ENCODE results near the gene TM2D3. TPM values are rescaled to one million over a fixed set of nuclear protein-coding genes. Genes with fewer than 3 reads are reported as not detected.

Gene TM2D3
- total and polyA plus RNA-seq, 10 donors, result 33.6 to 97.4 (median 52.5) TPM

DNA sequence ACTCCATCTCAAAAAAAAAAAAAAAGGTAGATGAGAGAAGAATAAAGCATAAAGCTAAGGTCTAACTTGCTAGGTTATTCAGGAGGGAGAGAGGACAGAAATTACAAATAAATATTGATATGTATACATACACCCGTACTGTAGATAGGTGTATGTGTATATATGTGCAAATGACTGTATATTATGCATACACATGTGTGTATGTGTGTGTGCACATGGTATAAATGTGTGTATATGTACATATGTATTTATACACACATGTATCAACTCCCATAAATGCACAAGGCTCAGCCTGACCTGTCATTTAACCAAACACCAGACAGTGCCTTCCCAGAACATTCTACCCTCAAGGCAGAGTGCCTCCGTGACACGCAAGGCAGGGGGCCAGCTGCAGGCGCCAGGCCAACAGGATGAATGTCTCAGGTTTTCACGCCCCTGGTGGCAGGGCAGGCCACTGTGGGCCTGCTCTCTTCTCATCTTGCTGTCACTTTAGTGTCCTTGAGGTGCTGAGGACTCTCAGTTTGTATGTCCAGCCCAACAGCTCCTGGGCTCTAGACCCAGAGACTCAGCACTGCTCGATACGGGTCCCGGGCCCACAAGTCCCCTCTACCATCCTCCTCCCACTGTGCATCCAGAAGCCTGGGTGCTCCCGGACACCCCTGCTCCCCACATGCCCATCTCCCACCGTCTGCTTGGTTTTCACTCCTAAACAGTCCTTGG lies 40.4 kb downstream of the TM2D3 start:
- no peaks in the 10 kb centered on the region for H3K9me3 ChIP-seq
- no peak overlapping the region for H3K27ac ChIP-seq
- DNase-seq, result no peak
- no peak overlapping the region for H3K4me3 ChIP-seq
- TF ChIP-seq POLR2A (IDR thresholded peaks at IDR 0.05) (no peak), POLR2AphosphoS5 (IDR thresholded peaks at IDR 0.05) (no peak)
- TF ChIP-seq, protein P1, sequence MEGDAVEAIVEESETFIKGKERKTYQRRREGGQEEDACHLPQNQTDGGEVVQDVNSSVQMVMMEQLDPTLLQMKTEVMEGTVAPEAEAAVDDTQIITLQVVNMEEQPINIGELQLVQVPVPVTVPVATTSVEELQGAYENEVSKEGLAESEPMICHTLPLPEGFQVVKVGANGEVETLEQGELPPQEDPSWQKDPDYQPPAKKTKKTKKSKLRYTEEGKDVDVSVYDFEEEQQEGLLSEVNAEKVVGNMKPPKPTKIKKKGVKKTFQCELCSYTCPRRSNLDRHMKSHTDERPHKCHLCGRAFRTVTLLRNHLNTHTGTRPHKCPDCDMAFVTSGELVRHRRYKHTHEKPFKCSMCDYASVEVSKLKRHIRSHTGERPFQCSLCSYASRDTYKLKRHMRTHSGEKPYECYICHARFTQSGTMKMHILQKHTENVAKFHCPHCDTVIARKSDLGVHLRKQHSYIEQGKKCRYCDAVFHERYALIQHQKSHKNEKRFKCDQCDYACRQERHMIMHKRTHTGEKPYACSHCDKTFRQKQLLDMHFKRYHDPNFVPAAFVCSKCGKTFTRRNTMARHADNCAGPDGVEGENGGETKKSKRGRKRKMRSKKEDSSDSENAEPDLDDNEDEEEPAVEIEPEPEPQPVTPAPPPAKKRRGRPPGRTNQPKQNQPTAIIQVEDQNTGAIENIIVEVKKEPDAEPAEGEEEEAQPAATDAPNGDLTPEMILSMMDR (IDR thresholded peaks at IDR 0.05 in 8 of 11, conservative IDR thresholded peaks at IDR 0.05 in 3 of 11), result no peak
- intact Hi-C loops (cut with DNase I; ENCODE audit: low total_unique reads), result no loop called here
- H3K27me3 ChIP-seq (replicated peaks in 1 of 7), result no peaks in the 10 kb centered on the region
- WGBS, 5 donors, result 90 to 97% (median 92%) methylated on average over 10 of the region's 10 CpGs
- H3K4me1 ChIP-seq, result peaks cover 0 to 15% (median 7%) of the 10 kb centered on the region in 6 donors
- H3K36me3 ChIP-seq, result no peaks in the 10 kb centered on the region

DNA sequence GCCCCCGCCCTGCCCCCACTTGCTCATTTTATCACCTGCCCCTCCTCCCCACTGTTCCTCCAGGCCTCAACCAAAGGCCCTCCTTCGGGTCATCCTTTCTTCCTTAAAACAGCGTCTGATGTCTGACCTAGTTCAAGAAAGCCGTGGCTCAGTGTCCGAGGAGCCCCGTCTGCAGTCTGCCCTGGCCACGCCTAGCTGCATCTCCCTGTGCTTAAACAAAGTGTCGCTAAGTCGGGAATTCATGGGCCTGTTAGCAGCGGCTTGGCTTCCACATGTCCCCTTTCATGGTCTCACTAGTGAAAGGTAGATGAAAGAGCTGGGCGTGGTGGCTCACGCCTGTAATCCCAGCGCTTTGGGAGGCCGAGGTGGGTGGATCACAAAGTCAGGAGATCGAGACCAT lies 41.2 kb downstream of the TM2D3 start:
- 90 to 97% (median 91%) methylated on average over 15 of the region's 15 CpGs for WGBS, 5 donors
- TF ChIP-seq POLR2AphosphoS5 (IDR thresholded peaks at IDR 0.05) (no peak), POLR2A (IDR thresholded peaks at IDR 0.05) (no peak)
- TF ChIP-seq, protein P1 (IDR thresholded peaks at IDR 0.05 in 8 of 11, conservative IDR thresholded peaks at IDR 0.05 in 3 of 11), result no peak

DNA sequence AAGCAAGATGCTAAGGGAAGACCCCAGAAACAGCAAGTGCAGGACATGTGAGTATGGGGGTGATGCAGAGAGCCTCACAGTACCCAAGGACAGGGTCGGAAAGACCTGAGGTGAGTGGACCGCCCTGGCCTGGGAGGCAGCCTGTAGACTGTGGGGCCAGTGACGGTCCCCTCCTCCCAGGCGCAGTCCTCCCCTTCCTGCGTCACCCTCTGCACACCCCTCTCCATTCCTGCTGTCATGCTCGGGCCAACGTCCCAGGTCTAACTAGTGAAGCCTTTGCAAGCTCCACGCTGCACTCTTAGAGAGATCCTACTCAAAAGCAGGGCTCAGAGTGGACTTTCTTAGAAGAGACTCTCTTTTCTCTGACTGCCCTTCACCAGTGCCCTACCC lies 41.6 kb downstream of the TM2D3 start:
- TF ChIP-seq POLR2AphosphoS5 (IDR thresholded peaks at IDR 0.05), result no peak
- no peak for TF ChIP-seq POLR2A (IDR thresholded peaks at IDR 0.05)
- TF ChIP-seq, protein P1 (IDR thresholded peaks at IDR 0.05 in 8 of 11, conservative IDR thresholded peaks at IDR 0.05 in 3 of 11), result no peak
- no peaks in the 10 kb centered on the region for H3K9me3 ChIP-seq
- no peaks in the 10 kb centered on the region for H3K36me3 ChIP-seq
- peaks cover 0 to 6% (median 3%) of the 10 kb centered on the region in 6 donors for H3K4me1 ChIP-seq
- no peak overlapping the region for H3K4me3 ChIP-seq
- H3K27ac ChIP-seq, result no peak overlapping the region
- intact Hi-C loops (cut with DNase I; ENCODE audit: low total_unique reads), result no loop called here
- DNase-seq, result no peak
- H3K27me3 ChIP-seq (replicated peaks in 1 of 7), result peaks cover 0 to 3% (median 0%) of the 10 kb centered on the region in 7 donors
- WGBS, 5 donors, result 84 to 95% (median 92%) methylated on average over 7 to 8 of the region's 8 CpGs

More for the DNA sequence above, 41.2 kb downstream of the TM2D3 start:
- intact Hi-C loops (cut with DNase I; ENCODE audit: low total_unique reads), result no loop called here
- DNase-seq, result no peak
- Histone ChIP-seq H3K9me3 (no peaks in the 10 kb centered on the region), H3K36me3 (no peaks in the 10 kb centered on the region), H3K4me3 (no peak overlapping the region), H3K4me1 (peaks cover 0 to 10% (median 7%) of the 10 kb centered on the region in 6 donors), H3K27me3 (replicated peaks in 1 of 7) (no peaks in the 10 kb centered on the region), H3K27ac (no peak overlapping the region)

GRCh38 chr15:101609742-101610610 lies 42.2 kb downstream of the TM2D3 start:
- Histone ChIP-seq H3K27me3 (replicated peaks in 1 of 7) (peaks cover 0 to 4% (median 0%) of the 10 kb centered on the region in 7 donors), H3K27ac (no peak overlapping the region), H3K9me3 (peaks cover 0 to 1% (median 0%) of the 10 kb centered on the region in 8 donors), H3K4me1 (no peaks in the 10 kb centered on the region), H3K4me3 (no peak overlapping the region), H3K36me3 (no peaks in the 10 kb centered on the region)
- WGBS, 5 donors, result 88 to 91% (median 89%) methylated on average over 21 to 23 of the region's 23 CpGs
- intact Hi-C loops (cut with DNase I; ENCODE audit: low total_unique reads), result no loop called here
- no peak for DNase-seq
- TF ChIP-seq POLR2AphosphoS5 (IDR thresholded peaks at IDR 0.05) (no peak), POLR2A (IDR thresholded peaks at IDR 0.05) (no peak)
- TF ChIP-seq, protein P1 (IDR thresholded peaks at IDR 0.05 in 8 of 11, conservative IDR thresholded peaks at IDR 0.05 in 3 of 11), result no peak

Data from spleen (tissue), 11 donors.